Activated CD8-positive, alpha-beta memory T cell treated with anti-CD3 and anti-CD28 coated beads, Interleukin-2, amount 10 ng/mL, durations not matched to agents 7 days and 5 days (primary cell): ENCODE measurements around the gene LEPROT. TPM values are rescaled to one million over a fixed set of nuclear protein-coding genes. Genes with fewer than 3 reads are reported as not detected.

Experiments used
- ATAC-seq: fragments of 150-1000 bp; cut with Tn5 transposase; one replicate; pipeline ENCODE4 v1.10.0; 2021; ENCODE audit warnings: moderate library complexity
- CTCF ChIA-PET: fragments of 350-600 bp; sonication (Branson Sonifier 250); formaldehyde crosslinking; loops from one replicate; lab custom pipeline; 2021; ENCODE audit warnings: antibody characterized with exemption; lab: Charles Lee
- DNase-seq: peaks from one replicate; pipeline ENCODE4 v3.0.0-alpha.2; 2020
- H3K27ac Mint-ChIP-seq: one replicate; pipeline ENCODE4 v1.8.0; 2021; ENCODE audit warnings: mild to moderate bottlenecking, mixed read lengths
- H3K27me3 Mint-ChIP-seq: one replicate; pipeline ENCODE4 v1.8.0; 2021; ENCODE audit warnings: mixed read lengths
- H3K36me3 Mint-ChIP-seq: one replicate; pipeline ENCODE4 v1.8.0; 2021; ENCODE audit warnings: mild to moderate bottlenecking, mixed read lengths
- H3K4me1 Mint-ChIP-seq: one replicate; pipeline ENCODE4 v1.8.0; 2021; ENCODE audit warnings: mixed read lengths
- H3K4me3 Mint-ChIP-seq: one replicate; pipeline ENCODE4 v1.8.0; 2021; ENCODE audit warnings: mild to moderate bottlenecking, moderate library complexity, mixed read lengths
- H3K9me3 Mint-ChIP-seq: one replicate; pipeline ENCODE4 v1.8.0; 2022; ENCODE audit warnings: low read depth, mixed read lengths
- total RNA-seq, 2 experiments: library from RNA; stranded (reverse); gene quantifications; one replicate each; pipeline ENCODE4 v1.2.3, GENCODE V29; 2021

The LEPROT gene
- total RNA-seq, 2 experiments from 2014 or later: 23.8 to 27.3 TPM

GRCh38 chr1:65477414-65478378 is 57.2 kb downstream of the LEPROT start:
- no peak overlapping the region for H3K27ac Mint-ChIP-seq

GRCh38 chr1:65478379-65479026 is 58.0 kb downstream of the LEPROT start:
- ATAC-seq (no peak), DNase-seq (no peak)
- Mint-ChIP-seq H3K4me3 (no peak overlapping the region), H3K27ac (no peak overlapping the region), H3K36me3 (no peaks in the 10 kb centered on the region), H3K27me3 (no peaks in the 10 kb centered on the region), H3K9me3 (no peaks in the 10 kb centered on the region), H3K4me1 (peaks cover 25% of the 10 kb centered on the region)
- CTCF ChIA-PET: no interaction called here

More at GRCh38 chr1:65477414-65478378, 57.2 kb downstream of the LEPROT start:
- CTCF ChIA-PET: no interaction called here
- DNase-seq (no peak), ATAC-seq (no peak)
- H3K36me3 Mint-ChIP-seq: no peaks in the 10 kb centered on the region
- no peaks in the 10 kb centered on the region for H3K9me3 Mint-ChIP-seq
- peaks cover 25% of the 10 kb centered on the region for H3K4me1 Mint-ChIP-seq
- H3K27me3 Mint-ChIP-seq: no peaks in the 10 kb centered on the region
- H3K4me3 Mint-ChIP-seq: no peak overlapping the region

DNA sequence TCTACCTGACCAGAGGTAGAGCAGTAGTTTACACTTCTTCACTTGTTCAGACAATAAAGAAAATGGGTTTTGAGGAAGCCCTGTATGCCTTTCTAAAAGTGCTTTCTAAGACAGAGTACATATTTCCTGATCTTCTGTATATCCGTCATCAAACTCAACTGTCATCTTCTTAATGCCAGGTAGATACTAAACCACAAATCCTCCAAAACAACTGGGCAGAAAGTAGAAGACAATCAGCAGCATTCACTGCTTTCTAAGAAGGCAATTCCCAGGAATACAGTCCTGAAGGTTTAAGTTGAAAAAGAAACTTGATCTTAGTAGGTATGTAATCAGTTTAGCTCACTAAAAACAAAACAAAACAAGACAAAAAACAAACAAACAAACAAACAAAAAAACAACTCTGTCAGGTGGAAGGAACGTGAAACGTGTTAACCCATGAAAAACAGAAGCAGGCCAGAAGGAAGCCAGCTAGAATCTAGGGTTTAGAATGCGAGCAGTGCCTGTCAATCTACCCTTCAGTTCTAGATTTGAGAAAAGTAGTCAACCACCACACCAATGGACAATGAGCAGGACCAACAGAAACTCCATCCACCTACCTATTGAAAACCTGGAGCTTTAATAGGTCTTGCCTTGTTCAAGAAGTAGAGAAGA is 59.2 kb downstream of the LEPROT start:
- Mint-ChIP-seq H3K27me3 (no peaks in the 10 kb centered on the region), H3K4me1 (peaks cover 25% of the 10 kb centered on the region), H3K36me3 (no peaks in the 10 kb centered on the region), H3K27ac (no peak overlapping the region), H3K4me3 (no peak overlapping the region), H3K9me3 (no peaks in the 10 kb centered on the region)
- CTCF ChIA-PET: interaction anchor here (1.0 to 1.4 kb wide), 2 partner anchors 21 to 208 kb away, joined by 3 read pairs; no protein-coding TSS in a partner anchor
- ATAC-seq (no peak), DNase-seq (no peak)

- no peak for DNase-seq
- CTCF ChIA-PET: interaction anchor here (1.0 to 1.4 kb wide), 2 partner anchors 22 to 207 kb away, joined by 3 read pairs; no protein-coding TSS in a partner anchor
- ATAC-seq: no peak
Measured at GRCh38 chr1:65480684-65481405, 60.4 kb downstream of the LEPROT start.

DNA sequence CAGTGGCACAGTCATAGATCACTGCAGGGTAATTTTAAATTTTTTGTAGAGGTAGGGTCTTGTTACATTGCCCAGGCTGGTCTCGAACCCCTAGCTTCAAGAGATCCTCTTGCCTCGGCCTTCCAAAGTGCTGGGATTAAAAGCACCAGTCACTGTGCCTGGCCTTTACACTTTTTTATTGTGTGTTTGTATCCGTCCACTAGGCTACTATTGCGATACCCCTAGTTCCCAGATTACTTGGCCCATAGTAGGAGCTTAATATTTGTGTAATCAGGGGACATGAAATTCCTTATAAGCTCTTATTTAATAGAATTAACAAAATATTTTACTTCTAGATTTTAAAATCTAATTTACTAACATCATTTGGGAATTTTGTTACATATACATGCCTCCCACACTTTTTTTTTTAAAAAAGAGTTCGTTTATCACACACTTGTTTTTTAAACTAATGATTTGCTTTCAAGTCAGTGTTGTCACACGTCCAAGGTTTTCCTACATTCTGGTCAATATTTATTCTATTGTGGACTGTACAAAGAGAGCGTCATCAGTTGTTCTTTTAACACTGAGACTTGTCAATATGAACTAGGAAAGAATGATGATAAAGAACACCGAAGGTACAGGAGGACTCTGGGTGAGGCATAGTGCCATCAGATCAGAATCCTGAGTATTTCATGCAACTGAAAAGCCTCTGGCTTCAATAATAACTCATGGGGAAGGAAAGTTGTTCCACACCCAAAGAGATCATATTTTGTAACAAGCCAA is 63.7 kb downstream of the LEPROT start:
- no peaks in the 10 kb centered on the region for H3K36me3 Mint-ChIP-seq
- no peak overlapping the region for H3K4me3 Mint-ChIP-seq
- H3K4me1 Mint-ChIP-seq: peaks cover 17% of the 10 kb centered on the region
- ATAC-seq: no peak
- no peaks in the 10 kb centered on the region for H3K9me3 Mint-ChIP-seq
- DNase-seq: no peak
- CTCF ChIA-PET: no interaction called here
- H3K27ac Mint-ChIP-seq: no peak overlapping the region
- no peaks in the 10 kb centered on the region for H3K27me3 Mint-ChIP-seq

More at GRCh38 chr1:65480684-65481405, 60.4 kb downstream of the LEPROT start:
- no peak overlapping the region for H3K4me3 Mint-ChIP-seq
- H3K27me3 Mint-ChIP-seq: no peaks in the 10 kb centered on the region
- H3K36me3 Mint-ChIP-seq: no peaks in the 10 kb centered on the region
- no peak overlapping the region for H3K27ac Mint-ChIP-seq
- peaks cover 25% of the 10 kb centered on the region for H3K4me1 Mint-ChIP-seq
- no peaks in the 10 kb centered on the region for H3K9me3 Mint-ChIP-seq

Other genes starting within 250 kb of the LEPROT start
- 1 to 10 TPM; 4.1 to 6.2 TPM for gene DNAJC6, start 111.1 kb upstream of the LEPROT start, total RNA-seq
- 1 to 10 TPM; 2.2 to 3.7 TPM for gene LEPR, start within 50 bp of the LEPROT start, total RNA-seq